Liver (tissue), 9 donors: Measurements from ENCODE around the gene ZNF217. TPM values are rescaled to one million over a fixed set of nuclear protein-coding genes. Genes with fewer than 3 reads are reported as not detected.
"Not testable (repeated sequence)": the region's sequence is repeated elsewhere in the genome, so short reads cannot be mapped to it uniquely, and the experiment has no call there.

ENCODE experiments used
- DNase-seq: peaks from one replicate; pipeline ENCODE4 v3.0.0-alpha.2; 2017; ENCODE audit warnings: low spot score
- H3K27ac ChIP-seq, 2 donors: one replicate each; pipeline ENCODE4 v1.7.0; 2013; ENCODE audit warnings: inconsistent platforms in 2 of 2, low read length in 2 of 2, control low read depth in 1 of 2, low read depth in 1 of 2, mild to moderate bottlenecking in 1 of 2
- H3K27me3 ChIP-seq, 4 donors: one replicate each; pipeline versions ENCODE4 v1.6.1 to v1.7.0; 2013; ENCODE audit warnings: low read length in 3 of 4, inconsistent platforms in 1 of 4, mild to moderate bottlenecking in 1 of 4, moderate library complexity in 1 of 4; ENCODE audit not compliant: control insufficient read depth in 4 of 4, insufficient read depth in 4 of 4
- H3K36me3 ChIP-seq, 4 donors: one replicate each; pipeline versions ENCODE4 v1.6.1 to v1.7.0; 2013; ENCODE audit warnings: low read length in 3 of 4, mild to moderate bottlenecking in 3 of 4, low read depth in 1 of 4, moderate library complexity in 1 of 4; ENCODE audit not compliant: control insufficient read depth in 4 of 4, insufficient read depth in 3 of 4
- H3K4me1 ChIP-seq, 4 donors: one replicate each; pipeline versions ENCODE4 v1.6.1 to v1.7.0; 2013; ENCODE audit warnings: low read length in 3 of 4, mild to moderate bottlenecking in 3 of 4, moderate library complexity in 1 of 4; ENCODE audit not compliant: control insufficient read depth in 4 of 4, insufficient read depth in 4 of 4
- H3K4me3 ChIP-seq, 3 donors: one replicate each; pipeline versions ENCODE4 v1.6.1 to v1.7.0; 2013; ENCODE audit warnings: low read length in 3 of 3, control low read depth in 1 of 3, low read depth in 1 of 3, mild to moderate bottlenecking in 1 of 3
- H3K9ac ChIP-seq, 2 donors: one replicate each; pipeline ENCODE4 v1.7.0; 2013; ENCODE audit warnings: low read length in 2 of 2, mild to moderate bottlenecking in 2 of 2, moderate library complexity in 2 of 2, control low read depth in 1 of 2, low read depth in 1 of 2
- H3K9me3 ChIP-seq, 4 donors: one replicate each; pipeline versions ENCODE4 v1.6.1 to v1.7.0; 2013; ENCODE audit warnings: low read length in 3 of 4; ENCODE audit not compliant: control insufficient read depth in 4 of 4
- ATF3 ChIP-seq: IDR thresholded peaks from 2 replicates; pipeline ENCODE4 v1.6.1; 2016; ENCODE audit warnings: antibody characterized with exemption
- FOXA1 ChIP-seq: IDR thresholded peaks from 2 replicates; pipeline ENCODE4 v1.6.1; 2016; ENCODE audit warnings: antibody characterized with exemption
- FOXA2 ChIP-seq: IDR thresholded peaks from 2 replicates; pipeline ENCODE4 v1.6.1; 2016; ENCODE audit warnings: antibody characterized with exemption
- JUND ChIP-seq, 2 donors: IDR thresholded peaks; 2 replicates each; pipeline ENCODE4 v1.6.1; 2016; ENCODE audit warnings: antibody characterized with exemption in 2 of 2
- NR2F2 ChIP-seq: IDR thresholded peaks from 2 replicates; pipeline ENCODE4 v1.6.1; 2016; ENCODE audit warnings: antibody characterized with exemption
- RAD21 ChIP-seq, 2 donors: IDR thresholded peaks; 2 replicates each; pipeline ENCODE4 v1.6.1; 2016; ENCODE audit warnings: antibody characterized with exemption in 2 of 2, mild to moderate bottlenecking in 2 of 2
- RXRA ChIP-seq, 2 donors: IDR thresholded peaks; 2 replicates each; pipeline ENCODE4 v1.6.1; 2017 to 2018; ENCODE audit warnings: antibody characterized with exemption in 2 of 2, mild to moderate bottlenecking in 1 of 2
- SP1 ChIP-seq: IDR thresholded peaks from 2 replicates; pipeline ENCODE4 v1.6.1; 2018; ENCODE audit warnings: antibody characterized with exemption, mild to moderate bottlenecking
- WGBS: extraction: QIAGEN DNeasy Blood & Tissue Kit; methylation state at CpG from one replicate; pipeline ENCODE4 v1.1.7; 2013; 5-methylcytosine and 5-hydroxymethylcytosine counted together
- polyA plus RNA-seq, 2 donors: library from polyadenylated mRNA; stranded (reverse) in 1 of 2; unstranded in 1 of 2; fragments of 200-250 nt in 1 of 2; fragments of >200 nt in 1 of 2; fragmentation: Nextera tagmentation in 1 of 2; extraction: Ambion mirVana in 1 of 2; gene quantifications; one replicate each; pipeline versions ENCODE4 v1.2.1 to v1.2.3, GENCODE V29; 2013 to 2015
- total RNA-seq, 2 donors: library from RNA; depleted of rRNA; stranded (reverse); fragments of >200 nt; gene quantifications; one replicate each; pipeline ENCODE4 v1.2.3, GENCODE V29; 2014
- TF ChIP-seq, protein P1 (sequence below): fragments of 150-350 bp; IDR thresholded peaks from 2 replicates; pipeline ENCODE4 v1.5.1; 2017; ENCODE audit warnings: improper control_type of control experiment, low read depth, low read length; ENCODE audit not compliant: missing input control
- TF ChIP-seq, protein P2 (sequence below): IDR thresholded peaks from 2 replicates; pipeline ENCODE4 v1.6.1; 2016; ENCODE audit warnings: antibody characterized with exemption
- donor health status: healthy.
- donor health status: healthy.
- donor health status: healthy.
- donor health status: healthy.
- donor health status: healthy.

The ZNF217 gene
- total and polyA plus RNA-seq, 4 donors, result 4.2 to 16.3 (median 11.2) TPM

- TF ChIP-seq, protein P1, sequence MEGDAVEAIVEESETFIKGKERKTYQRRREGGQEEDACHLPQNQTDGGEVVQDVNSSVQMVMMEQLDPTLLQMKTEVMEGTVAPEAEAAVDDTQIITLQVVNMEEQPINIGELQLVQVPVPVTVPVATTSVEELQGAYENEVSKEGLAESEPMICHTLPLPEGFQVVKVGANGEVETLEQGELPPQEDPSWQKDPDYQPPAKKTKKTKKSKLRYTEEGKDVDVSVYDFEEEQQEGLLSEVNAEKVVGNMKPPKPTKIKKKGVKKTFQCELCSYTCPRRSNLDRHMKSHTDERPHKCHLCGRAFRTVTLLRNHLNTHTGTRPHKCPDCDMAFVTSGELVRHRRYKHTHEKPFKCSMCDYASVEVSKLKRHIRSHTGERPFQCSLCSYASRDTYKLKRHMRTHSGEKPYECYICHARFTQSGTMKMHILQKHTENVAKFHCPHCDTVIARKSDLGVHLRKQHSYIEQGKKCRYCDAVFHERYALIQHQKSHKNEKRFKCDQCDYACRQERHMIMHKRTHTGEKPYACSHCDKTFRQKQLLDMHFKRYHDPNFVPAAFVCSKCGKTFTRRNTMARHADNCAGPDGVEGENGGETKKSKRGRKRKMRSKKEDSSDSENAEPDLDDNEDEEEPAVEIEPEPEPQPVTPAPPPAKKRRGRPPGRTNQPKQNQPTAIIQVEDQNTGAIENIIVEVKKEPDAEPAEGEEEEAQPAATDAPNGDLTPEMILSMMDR, result no peak
- TF ChIP-seq FOXA1 (no peak), RXRA (IDR thresholded peaks at IDR 0.05) (no peak)
Measured at GRCh38 chr20:53569606-53570307, 23.9 kb downstream of the ZNF217 start (continued).

GRCh38 chr20:53569005-53569404 lies 24.6 kb downstream of the ZNF217 start:
- Histone ChIP-seq H3K27me3 (no peaks in the 10 kb centered on the region), H3K4me3 (no peak overlapping the region), H3K4me1 (peaks cover 0 to 2% (median 0%) of the 10 kb centered on the region in 4 donors), H3K9ac (no peak overlapping the region), H3K9me3 (no peaks in the 10 kb centered on the region), H3K27ac (no peak overlapping the region), H3K36me3 (peaks cover 19 to 47% (median 40%) of the 10 kb centered on the region in 4 donors)
- no peak for DNase-seq
- 98% methylated on average over 2 of the region's 2 CpGs for WGBS
- TF ChIP-seq, protein P2, sequence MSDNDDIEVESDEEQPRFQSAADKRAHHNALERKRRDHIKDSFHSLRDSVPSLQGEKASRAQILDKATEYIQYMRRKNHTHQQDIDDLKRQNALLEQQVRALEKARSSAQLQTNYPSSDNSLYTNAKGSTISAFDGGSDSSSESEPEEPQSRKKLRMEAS, result no peak
- TF ChIP-seq JUND (IDR thresholded peaks at IDR 0.05), result no peak
- no peak for TF ChIP-seq FOXA2

- Histone ChIP-seq H3K9ac (no peak overlapping the region), H3K27ac (no peak overlapping the region), H3K4me1 (peaks cover 0 to 2% (median 0%) of the 10 kb centered on the region in 4 donors), H3K27me3 (no peaks in the 10 kb centered on the region), H3K4me3 (no peak overlapping the region), H3K36me3 (peaks cover 19 to 41% (median 38%) of the 10 kb centered on the region in 4 donors), H3K9me3 (no peaks in the 10 kb centered on the region)
- TF ChIP-seq NR2F2, result no peak
- TF ChIP-seq RAD21 (IDR thresholded peaks at IDR 0.05), result no peak
- no peak for TF ChIP-seq SP1
- no peak for TF ChIP-seq ATF3
- WGBS, result 95% methylated on average over 8 of the region's 8 CpGs
- no peak for DNase-seq
Measured at GRCh38 chr20:53568351-53568750, 25.3 kb downstream of the ZNF217 start.

DNA sequence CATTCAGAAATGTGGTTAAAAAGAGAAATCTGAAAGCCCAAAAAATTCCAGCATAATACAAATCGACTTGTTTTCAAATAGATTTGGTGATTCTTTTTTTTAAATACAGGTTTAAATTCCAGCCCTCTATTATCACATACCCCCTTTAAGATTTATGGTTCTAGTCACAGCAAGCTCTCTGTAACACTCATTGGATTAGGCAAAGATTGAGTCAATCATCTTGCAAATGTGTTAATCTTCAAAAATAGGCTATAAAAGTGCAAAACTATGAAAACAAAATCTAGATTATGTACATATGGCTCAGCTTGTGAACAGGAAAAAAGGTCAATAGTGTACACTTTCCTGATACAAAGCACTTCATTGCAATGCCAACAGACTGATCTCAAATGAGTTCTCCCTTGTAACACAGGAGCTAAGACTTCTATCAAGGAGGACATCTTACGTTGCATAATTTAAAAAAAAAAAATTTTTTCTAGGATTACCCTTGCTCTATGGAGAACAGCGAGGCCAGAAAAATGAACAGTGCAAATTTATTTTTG lies 26.2 kb downstream of the ZNF217 start:
- TF ChIP-seq ATF3, result no peak
- no peaks in the 10 kb centered on the region for H3K27me3 ChIP-seq
- no peak overlapping the region for H3K9ac ChIP-seq
- peaks cover 0 to 2% (median 0%) of the 10 kb centered on the region in 4 donors for H3K4me1 ChIP-seq
- H3K27ac ChIP-seq, result no peak overlapping the region
- DNase-seq, result no peak
- 95% methylated on average over 3 of the region's 3 CpGs for WGBS
- peaks cover 12 to 36% (median 34%) of the 10 kb centered on the region in 4 donors for H3K36me3 ChIP-seq
- no peak overlapping the region for H3K4me3 ChIP-seq
- H3K9me3 ChIP-seq, result no peaks in the 10 kb centered on the region

DNA sequence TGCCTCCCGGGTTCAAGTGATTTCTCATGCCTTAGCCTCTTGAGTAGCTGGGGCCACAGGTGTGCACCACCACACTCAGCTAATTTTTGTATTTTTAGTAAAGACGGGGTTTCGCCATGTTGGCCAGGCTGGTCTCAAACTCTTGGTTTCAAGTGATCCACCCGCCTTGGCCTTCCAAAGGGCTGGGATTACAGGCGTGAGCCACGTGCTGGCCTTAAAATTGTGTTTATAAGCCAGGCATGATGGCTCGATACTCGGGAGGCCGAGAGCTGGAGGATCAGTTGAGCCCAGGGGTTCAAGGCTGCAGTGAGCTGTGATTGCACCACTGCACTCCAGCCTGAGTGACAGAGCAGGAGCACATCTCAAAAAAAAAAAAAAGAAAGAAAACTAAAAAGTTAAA lies 27.0 kb downstream of the ZNF217 start:
- H3K9me3 ChIP-seq, DNase-seq, H3K4me1 ChIP-seq, H3K4me3 ChIP-seq, H3K27ac ChIP-seq, H3K9ac ChIP-seq, H3K27me3 ChIP-seq: not testable (repeated sequence)
- 98% methylated on average over 9 of the region's 9 CpGs for WGBS
- H3K36me3 ChIP-seq, result peaks cover 9 to 35% (median 30%) of the 10 kb centered on the region in 4 donors
